ENCODE results near the gene MAP3K3. TPM values are rescaled to one million over a fixed set of nuclear protein-coding genes. Genes with fewer than 3 reads are reported as not detected.

Gene MAP3K3
- polyA plus RNA-seq, 1 donor from 2014 or later = 16.6 TPM

GRCh38 chr17:63595132-63595531 is 27.1 kb upstream of the MAP3K3 start:
- Histone ChIP-seq H3K9ac (ENCODE audit: low read length) (no peak overlapping the region), H3K4me2 (ENCODE audit: low read length) (no peak overlapping the region), H3F3A (ENCODE audit: insufficient read depth, low read length, poor library complexity, severe bottlenecking) (no peaks in the 10 kb centered on the region), H3K36me3 (ENCODE audit: insufficient read depth, low read length) (peaks cover 6% of the 10 kb centered on the region), H3K9me3 (ENCODE audit: low read length) (no peaks in the 10 kb centered on the region), H2AFZ (ENCODE audit: low read depth, low read length) (no peak overlapping the region), H3K79me2 (replicated peaks; ENCODE audit: insufficient read depth, low read length) (no peaks in the 10 kb centered on the region), H3K27me3 (ENCODE audit: insufficient read depth, low read depth, low read length) (no peaks in the 10 kb centered on the region), H3K9me2 (ENCODE audit: insufficient read depth, low read length) (no peaks in the 10 kb centered on the region), H3K4me3 (ENCODE audit: low read length) (no peak overlapping the region), H4K20me1 (ENCODE audit: insufficient read depth) (no peaks in the 10 kb centered on the region), H3K27ac (ENCODE audit: low read length) (no peak overlapping the region)
- no peak for TF ChIP-seq POLR2AphosphoS5 (IDR thresholded peaks at IDR 0.05)
- TF ChIP-seq EP300 (conservative IDR thresholded peaks at IDR 0.05; ENCODE audit: poor library complexity, severe bottlenecking) = no peak
- TF ChIP-seq RAD21 (conservative IDR thresholded peaks at IDR 0.05) = no peak
- TF ChIP-seq EZH2 (IDR thresholded peaks at IDR 0.05; ENCODE audit: borderline replicate concordance, insufficient read depth, low read length, poor library complexity, severe bottlenecking) = no peak
- TF ChIP-seq REST (IDR thresholded peaks at IDR 0.05; ENCODE audit: borderline replicate concordance) = no peak
- no peak for TF ChIP-seq SMC3 (conservative IDR thresholded peaks at IDR 0.05; ENCODE audit: poor library complexity)
- no peak for TF ChIP-seq MXI1 (conservative IDR thresholded peaks at IDR 0.05; ENCODE audit: poor library complexity, severe bottlenecking)
- no peak for TF ChIP-seq CTCF (IDR thresholded peaks at IDR 0.05; ENCODE audit: poor library complexity, severe bottlenecking)
- no peak for TF ChIP-seq TAF1 (IDR thresholded peaks at IDR 0.05; ENCODE audit: low read depth)

- no peaks in the 10 kb centered on the region for H3F3A ChIP-seq (ENCODE audit: insufficient read depth, low read length, poor library complexity, severe bottlenecking)
- H2AFZ ChIP-seq (ENCODE audit: low read depth, low read length) = no peak overlapping the region
- no peaks in the 10 kb centered on the region for H3K9me3 ChIP-seq (ENCODE audit: low read length)
- no peaks in the 10 kb centered on the region for H3K79me2 ChIP-seq (replicated peaks; ENCODE audit: insufficient read depth, low read length)
- TF ChIP-seq POLR2AphosphoS5 (IDR thresholded peaks at IDR 0.05) = peak; percentile 43
- TF ChIP-seq SMC3 (conservative IDR thresholded peaks at IDR 0.05; ENCODE audit: poor library complexity) = no peak
- TF ChIP-seq TAF1 (IDR thresholded peaks at IDR 0.05; ENCODE audit: low read depth) = no peak
- peak; percentile 63 for TF ChIP-seq EP300 (conservative IDR thresholded peaks at IDR 0.05; ENCODE audit: poor library complexity, severe bottlenecking)
- H3K36me3 ChIP-seq (ENCODE audit: insufficient read depth, low read length) = no peaks in the 10 kb centered on the region
- no peaks in the 10 kb centered on the region for H4K20me1 ChIP-seq (ENCODE audit: insufficient read depth)
- H3K9ac ChIP-seq (ENCODE audit: low read length) = no peak overlapping the region
- no peak overlapping the region for H3K4me2 ChIP-seq (ENCODE audit: low read length)
- no peaks in the 10 kb centered on the region for H3K27me3 ChIP-seq (ENCODE audit: insufficient read depth, low read depth, low read length)
- H3K9me2 ChIP-seq (ENCODE audit: insufficient read depth, low read length) = no peaks in the 10 kb centered on the region
- H3K27ac ChIP-seq (ENCODE audit: low read length) = no peak overlapping the region
- no peak overlapping the region for H3K4me3 ChIP-seq (ENCODE audit: low read length)
These were observed 25.2 kb upstream of the MAP3K3 start for GRCh38 chr17:63596856-63597586.
